A549 treated with AZD9567 at 1 μM for 4 hours (cell line): Measurements from ENCODE around the gene GPRC5B. TPM values are rescaled to one million over a fixed set of nuclear protein-coding genes. Genes with fewer than 3 reads are reported as not detected.

ENCODE experiments used
- total RNA-seq: library from RNA; stranded (reverse); fragments of 200-300 nt; extraction: Qiagen RNA extraction; gene quantifications from 5 replicates; pipeline ENCODE4 v1.2.3, GENCODE V29; 2022; ENCODE audit not compliant: insufficient read depth

Gene GPRC5B, protein sequence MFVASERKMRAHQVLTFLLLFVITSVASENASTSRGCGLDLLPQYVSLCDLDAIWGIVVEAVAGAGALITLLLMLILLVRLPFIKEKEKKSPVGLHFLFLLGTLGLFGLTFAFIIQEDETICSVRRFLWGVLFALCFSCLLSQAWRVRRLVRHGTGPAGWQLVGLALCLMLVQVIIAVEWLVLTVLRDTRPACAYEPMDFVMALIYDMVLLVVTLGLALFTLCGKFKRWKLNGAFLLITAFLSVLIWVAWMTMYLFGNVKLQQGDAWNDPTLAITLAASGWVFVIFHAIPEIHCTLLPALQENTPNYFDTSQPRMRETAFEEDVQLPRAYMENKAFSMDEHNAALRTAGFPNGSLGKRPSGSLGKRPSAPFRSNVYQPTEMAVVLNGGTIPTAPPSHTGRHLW
- total RNA-seq, result 28.6 to 37.7 TPM (median 33.2 TPM) in 5 replicates

DNA sequence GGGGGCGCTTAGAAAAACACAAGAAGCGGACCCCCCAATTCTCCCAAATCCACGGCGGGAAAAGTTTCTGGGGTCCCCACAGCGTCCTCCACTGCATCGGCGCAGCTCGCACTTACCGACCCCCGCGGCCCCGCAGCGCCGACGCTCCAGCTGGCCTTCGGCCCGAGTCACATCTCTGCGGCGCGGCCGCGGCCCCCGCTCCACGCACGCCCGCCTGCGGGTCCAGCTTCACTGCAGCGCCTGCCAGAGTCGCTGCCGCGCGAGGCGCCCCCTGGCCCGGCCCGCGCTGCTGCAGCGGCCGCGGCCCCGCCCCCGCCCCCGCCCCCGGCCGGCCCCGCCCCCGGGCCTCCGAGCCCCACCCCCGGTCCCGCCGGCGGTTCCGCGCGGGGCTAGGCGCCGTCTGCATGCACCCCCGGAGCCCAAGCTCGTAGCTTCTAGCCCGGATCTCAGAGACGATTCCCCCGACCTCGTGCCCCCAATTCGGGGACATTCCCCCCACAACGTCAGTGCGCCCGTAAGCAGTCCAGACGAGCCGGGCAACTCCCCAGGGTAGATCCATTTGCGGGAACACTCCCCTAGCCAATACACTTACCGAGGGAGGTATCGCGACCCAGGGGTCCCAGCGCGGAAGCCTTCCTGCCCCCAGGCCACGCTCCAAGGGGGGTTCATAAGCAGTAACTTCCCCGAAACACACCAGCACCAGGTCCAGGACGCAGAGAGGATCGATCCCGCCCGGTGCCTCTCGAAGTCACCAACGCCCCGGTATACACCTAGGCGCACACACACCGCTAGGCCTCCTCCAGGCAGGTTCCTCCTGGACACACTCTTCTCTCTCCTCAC lies at the start of gene GPRC5B:
Gene GPRC5B (minus strand): TSS at position 238 of the 840 bp plus-strand sequence. CDS start 12,003 bp downstream, outside the sequence.

Other genes with a start within 250 kb of the GPRC5B start
- gene KNOP1, start 166.6 kb downstream of the GPRC5B start, total RNA-seq, result 27.9 to 46.7 TPM (median 43.4 TPM) in 5 replicates
- gene IQCK, start 166.6 kb downstream of the GPRC5B start, total RNA-seq, result 5.9 to 11.3 TPM (median 10.2 TPM) in 5 replicates
- not detected in 5 replicates for gene GPR139, start 189.0 kb upstream of the GPRC5B start, total RNA-seq